GM18526 (cell line): ENCODE results near the gene PEX11A.

Experiments used
- POLR2A ChIP-seq: IDR thresholded peaks from 3 replicates; pipeline ENCODE4 v1.6.1; 2011; ENCODE audit not compliant: insufficient read length; ENCODE audit errors: extremely low read depth

Gene PEX11A

GRCh38 chr15:89652131-89652530 is 38.4 kb downstream of the PEX11A start:
- no peak for TF ChIP-seq POLR2A

- TF ChIP-seq POLR2A: no peak
Observed at GRCh38 chr15:89649716-89650115, 40.8 kb downstream of the PEX11A start.

- no peak for TF ChIP-seq POLR2A
Observed at GRCh38 chr15:89649013-89649625, 41.4 kb downstream of the PEX11A start.

- TF ChIP-seq POLR2A: no peak
Observed at GRCh38 chr15:89648106-89649012, 42.2 kb downstream of the PEX11A start.

GRCh38 chr15:89647191-89647851 is 43.2 kb downstream of the PEX11A start:
- TF ChIP-seq POLR2A: no peak

GRCh38 chr15:89646416-89647141 is 44.0 kb downstream of the PEX11A start:
- TF ChIP-seq POLR2A: no peak

GRCh38 chr15:89645680-89646079 is 44.9 kb downstream of the PEX11A start:
- no peak for TF ChIP-seq POLR2A

- no peak for TF ChIP-seq POLR2A
Observed at GRCh38 chr15:89642106-89642505, 48.4 kb downstream of the PEX11A start.

- TF ChIP-seq POLR2A: no peak
Observed at GRCh38 chr15:89641053-89641452, 49.5 kb downstream of the PEX11A start.

- TF ChIP-seq POLR2A: no peak
Observed at GRCh38 chr15:89640245-89640644, 50.3 kb downstream of the PEX11A start.

GRCh38 chr15:89633585-89633984 is 57.0 kb downstream of the PEX11A start:
- no peak for TF ChIP-seq POLR2A

GRCh38 chr15:89632563-89633430 is 57.8 kb downstream of the PEX11A start:
- no peak for TF ChIP-seq POLR2A

GRCh38 chr15:89631902-89632264 is 58.7 kb downstream of the PEX11A start:
- TF ChIP-seq POLR2A: no peak
